ENCODE measurements around the gene HNRNPA0.

- TF ChIP-seq CTCF (conservative IDR thresholded peaks at IDR 0.05; ENCODE audit: low read length) (peak; percentile 37; the same call in 1 of the 2 replicates), EZH2phosphoT487 (IDR thresholded peaks at IDR 0.05; ENCODE audit: borderline replicate concordance) (no peak)
These were observed 26.1 kb downstream of the HNRNPA0 start for GRCh38 chr5:137728048-137728447.

Data from Loucy (cell line).